ENCODE results near the gene OTUB2.

- TF ChIP-seq POLR2A (IDR thresholded peaks at IDR 0.05) (no peak), CTCF (IDR thresholded peaks at IDR 0.05 in 4 of 5, conservative IDR thresholded peaks at IDR 0.05 in 1 of 5) (no peak)
Observed at GRCh38 chr14:94021416-94022157, 4.6 kb upstream of the OTUB2 start.
